GM12801 (cell line): Measurements from ENCODE around the gene SCAP.

Source experiments
- TF ChIP-seq, protein P1 (sequence below): IDR thresholded peaks from one replicate; pipeline ENCODE4 v1.5.1; 2011; ENCODE audit warnings: control low read depth; ENCODE audit not compliant: insufficient read length; ENCODE audit errors: extremely low read depth

Gene SCAP

DNA sequence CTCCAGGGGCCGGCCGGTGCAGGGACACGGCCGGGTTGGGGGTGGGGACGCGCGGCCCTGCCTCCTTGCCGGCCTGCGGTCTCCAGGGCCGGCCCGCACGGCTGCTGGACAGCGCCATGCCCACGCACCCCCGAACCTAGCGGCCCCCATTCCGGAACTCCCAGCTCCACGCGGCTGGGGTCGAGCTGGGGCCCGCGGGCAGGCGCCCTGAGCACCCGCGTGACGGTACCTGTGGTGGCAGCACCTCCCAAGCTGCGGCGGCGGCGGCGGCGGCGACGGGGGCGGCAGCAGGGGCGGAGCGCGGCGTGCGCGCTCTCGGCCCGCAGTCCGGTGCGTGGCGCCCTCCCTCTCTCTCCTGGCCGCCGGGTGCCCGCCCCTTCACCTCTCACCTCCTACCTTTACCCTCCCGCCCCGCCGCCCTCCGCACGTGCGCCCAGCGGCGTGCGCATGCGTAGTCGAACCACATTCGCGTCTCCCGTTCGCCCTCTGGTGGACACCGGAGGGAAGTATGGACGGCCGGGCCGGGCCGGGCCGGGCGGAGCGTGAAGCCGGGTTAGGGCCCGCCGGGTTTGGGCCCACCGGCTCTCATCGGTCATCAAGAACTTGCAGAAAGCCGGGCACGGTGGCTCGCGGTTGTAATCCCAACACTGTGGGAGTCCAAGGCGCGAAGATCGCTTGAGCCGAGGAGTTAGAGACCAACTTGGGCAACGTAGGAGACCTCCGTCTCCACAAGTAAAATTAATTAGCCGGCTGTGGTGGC lies at the start of gene SCAP:
Gene SCAP, minus strand, starts transcription at position 372 of the 760 bp plus-strand sequence. CDS start 32,948 bp downstream, outside the sequence.
- TF ChIP-seq, protein P1, sequence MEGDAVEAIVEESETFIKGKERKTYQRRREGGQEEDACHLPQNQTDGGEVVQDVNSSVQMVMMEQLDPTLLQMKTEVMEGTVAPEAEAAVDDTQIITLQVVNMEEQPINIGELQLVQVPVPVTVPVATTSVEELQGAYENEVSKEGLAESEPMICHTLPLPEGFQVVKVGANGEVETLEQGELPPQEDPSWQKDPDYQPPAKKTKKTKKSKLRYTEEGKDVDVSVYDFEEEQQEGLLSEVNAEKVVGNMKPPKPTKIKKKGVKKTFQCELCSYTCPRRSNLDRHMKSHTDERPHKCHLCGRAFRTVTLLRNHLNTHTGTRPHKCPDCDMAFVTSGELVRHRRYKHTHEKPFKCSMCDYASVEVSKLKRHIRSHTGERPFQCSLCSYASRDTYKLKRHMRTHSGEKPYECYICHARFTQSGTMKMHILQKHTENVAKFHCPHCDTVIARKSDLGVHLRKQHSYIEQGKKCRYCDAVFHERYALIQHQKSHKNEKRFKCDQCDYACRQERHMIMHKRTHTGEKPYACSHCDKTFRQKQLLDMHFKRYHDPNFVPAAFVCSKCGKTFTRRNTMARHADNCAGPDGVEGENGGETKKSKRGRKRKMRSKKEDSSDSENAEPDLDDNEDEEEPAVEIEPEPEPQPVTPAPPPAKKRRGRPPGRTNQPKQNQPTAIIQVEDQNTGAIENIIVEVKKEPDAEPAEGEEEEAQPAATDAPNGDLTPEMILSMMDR: no peak

DNA sequence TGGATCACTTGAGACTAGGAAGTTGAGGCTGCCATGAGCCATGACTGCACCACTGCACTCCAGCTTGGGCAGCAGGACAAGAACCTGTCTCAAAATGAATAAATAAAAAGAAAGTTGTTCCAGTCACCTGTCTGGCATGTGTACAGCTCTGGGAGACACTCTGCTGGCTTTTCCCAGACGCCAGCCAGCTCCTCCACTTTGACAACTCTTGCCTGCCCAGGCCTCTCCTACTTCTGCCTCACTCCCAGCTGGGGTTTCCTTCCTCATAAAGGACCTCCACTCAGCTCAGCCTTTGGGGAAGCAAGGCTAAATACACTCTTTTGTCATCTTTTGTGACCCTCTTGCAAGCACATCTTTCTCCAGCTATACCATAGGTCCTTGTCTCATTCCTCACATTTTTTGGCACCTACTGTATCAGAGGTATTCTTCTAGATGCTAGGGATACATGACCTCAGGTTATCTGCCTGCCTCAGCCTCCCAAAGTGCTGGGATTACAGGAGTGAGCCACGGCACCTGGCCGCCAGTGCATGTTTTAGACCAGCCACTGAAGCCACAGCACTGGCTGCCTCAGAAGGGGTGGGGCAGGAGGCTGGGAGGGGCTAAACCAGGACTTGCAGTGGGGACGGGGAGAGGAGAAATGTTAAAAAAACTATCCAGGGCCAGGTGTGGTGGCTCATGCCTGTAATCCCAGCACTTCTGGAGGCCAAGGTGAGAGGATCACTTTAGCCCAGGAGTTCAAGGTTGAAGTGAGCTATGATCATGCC lies 47.8 kb upstream of the SCAP start:
- TF ChIP-seq, protein P1: no peak

DNA sequence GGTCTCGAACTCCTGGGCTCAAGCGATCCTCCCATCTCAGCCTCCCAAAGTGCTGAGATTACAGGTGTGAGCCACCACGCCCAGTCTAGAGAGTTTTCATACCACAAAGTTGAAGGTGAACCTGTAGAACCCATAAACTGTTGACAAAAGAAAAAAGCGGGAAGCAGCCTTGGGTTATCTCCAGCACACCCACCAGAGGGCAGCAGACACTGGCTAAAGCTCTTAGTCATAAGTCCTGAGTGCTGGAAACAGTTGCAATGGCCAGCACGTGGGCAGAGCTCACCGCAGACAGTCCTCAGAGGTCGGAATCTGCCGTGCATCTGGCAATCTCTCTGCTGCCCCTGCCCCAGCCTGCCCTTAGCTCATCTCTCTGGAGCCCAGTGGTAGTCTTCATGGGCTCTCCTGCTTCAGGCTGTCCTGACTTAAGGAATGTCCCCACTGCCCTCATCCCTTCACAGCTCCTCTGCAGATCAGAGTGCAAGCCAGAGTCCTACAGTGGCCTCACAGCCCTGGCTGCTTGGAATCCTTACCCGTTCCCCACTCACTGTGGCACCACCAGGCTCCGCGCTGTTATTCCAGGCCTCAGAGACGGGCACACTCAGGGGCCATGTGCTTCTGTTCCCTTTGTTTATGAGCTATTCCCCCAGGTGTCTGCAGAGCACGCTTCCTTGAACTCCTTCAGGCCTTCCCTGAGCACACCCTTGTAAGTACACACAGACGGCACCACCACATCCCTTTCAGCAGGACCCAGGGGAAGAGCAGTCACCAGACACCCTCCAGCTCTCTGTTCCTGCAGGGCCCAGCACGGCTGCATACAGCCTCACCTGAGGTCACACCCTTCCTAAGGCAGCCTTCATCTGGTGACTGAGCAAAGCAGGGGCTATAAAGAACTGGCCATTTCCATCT lies 46.6 kb upstream of the SCAP start:
- TF ChIP-seq, protein P1: peak; percentile 33

DNA sequence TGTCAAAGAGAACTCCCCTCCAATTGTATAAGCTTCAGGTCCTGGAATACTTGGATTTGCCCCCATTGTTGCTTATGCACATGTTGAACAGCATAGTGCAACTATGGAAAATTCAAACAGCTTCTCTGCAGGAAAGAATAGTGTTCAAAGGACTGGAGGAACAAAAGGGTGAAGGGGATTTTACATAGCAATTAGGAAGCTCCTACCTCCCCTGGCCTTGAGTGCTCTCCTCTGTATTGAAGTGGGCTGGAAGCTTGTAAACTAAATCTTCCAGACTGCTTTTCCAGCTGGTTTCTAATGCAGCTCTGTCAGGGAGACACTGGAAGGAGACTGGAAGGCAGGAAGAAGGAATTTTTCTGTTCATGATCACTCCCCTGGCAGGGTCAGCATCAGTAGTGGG lies 45.0 kb upstream of the SCAP start:
- TF ChIP-seq, protein P1: no peak

DNA sequence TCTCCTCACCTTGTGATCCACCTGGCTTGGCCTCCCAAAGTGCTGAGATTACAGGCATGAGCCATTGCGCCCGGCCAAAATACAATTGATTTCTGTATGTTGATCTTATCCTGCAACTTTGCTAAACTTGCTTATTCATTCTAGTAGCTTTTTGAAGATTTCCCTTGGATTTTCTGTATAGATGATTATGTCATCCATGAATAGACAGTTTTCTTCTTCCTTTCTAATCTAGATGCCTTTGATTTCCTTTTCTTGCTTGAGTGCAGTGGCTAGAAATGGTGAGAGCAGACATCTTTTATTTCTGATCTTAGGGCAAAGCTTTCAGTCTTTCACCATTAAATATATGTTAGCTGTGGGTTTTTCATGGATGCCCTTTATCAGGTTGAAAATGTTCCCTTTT lies 42.2 kb upstream of the SCAP start:
- TF ChIP-seq, protein P1: no peak

DNA sequence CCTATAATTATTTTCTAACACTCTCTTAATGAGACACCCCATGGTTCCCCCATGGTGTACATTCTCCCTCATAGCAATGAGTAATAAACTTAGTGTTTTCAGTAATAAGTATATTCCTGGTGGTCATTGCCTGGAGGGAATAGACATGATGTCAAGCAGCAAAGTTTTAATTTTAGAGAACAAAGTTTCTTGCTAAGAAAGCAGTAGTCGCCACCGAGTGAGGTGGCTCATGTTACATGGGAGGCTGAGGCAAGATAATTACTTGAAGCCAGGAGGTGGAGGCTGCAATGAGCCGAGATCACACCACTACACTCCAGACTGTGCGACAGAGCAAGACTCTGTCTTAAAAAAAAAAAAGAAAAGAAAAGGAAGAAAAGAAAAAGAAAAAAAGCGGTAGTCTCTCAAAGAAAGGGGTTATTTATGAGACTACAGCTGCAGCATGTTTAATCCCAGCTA lies 40.2 kb upstream of the SCAP start:
- TF ChIP-seq, protein P1: no peak

DNA sequence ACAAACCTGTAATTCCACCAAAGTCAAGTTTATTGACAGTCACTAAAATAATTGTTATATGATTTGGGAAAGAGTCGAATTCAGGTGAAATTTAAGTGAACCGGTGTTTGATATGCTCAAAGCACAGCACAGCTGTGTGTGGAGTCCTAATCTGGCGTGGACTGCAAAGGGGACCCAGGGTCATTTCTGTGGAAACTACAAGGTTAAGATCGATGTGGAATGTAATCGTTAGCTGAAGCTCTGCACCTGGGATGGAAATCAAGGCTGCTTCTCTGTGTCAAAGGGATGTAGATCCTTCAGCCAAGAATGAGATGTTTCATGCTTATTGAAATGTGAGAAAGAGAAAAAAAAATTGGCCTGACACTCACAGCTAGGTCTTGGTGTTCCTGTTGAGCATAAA lies 39.4 kb upstream of the SCAP start:
- TF ChIP-seq, protein P1: no peak
